Choroid plexus epithelial cell (primary cell): ENCODE data around the gene TBC1D14.

Experiments used
- DNase-seq: peaks from one replicate; pipeline ENCODE4 v3.0.0-alpha.2; 2010; ENCODE audit warnings: low read depth
- H3K4me3 ChIP-seq: 2 replicates; pipeline ENCODE4 v1.5.1; 2011; ENCODE audit warnings: low read depth, mild to moderate bottlenecking, control low read depth, low read length, moderate library complexity
- CTCF ChIP-seq: conservative IDR thresholded peaks from 2 replicates; pipeline ENCODE4 v1.5.1; 2011; ENCODE audit warnings: low read depth, mild to moderate bottlenecking, control low read depth, inconsistent platforms, low read length, moderate library complexity

TBC1D14 gene

GRCh38 chr4:7021930-7022664 is 112.5 kb downstream of the TBC1D14 start:
- no peak for TF ChIP-seq CTCF
- H3K4me3 ChIP-seq, result no peak overlapping the region

GRCh38 chr4:7023486-7023885 is 113.9 kb downstream of the TBC1D14 start:
- no peak for TF ChIP-seq CTCF
- no peak overlapping the region for H3K4me3 ChIP-seq
- DNase-seq, result no peak

More at GRCh38 chr4:7021930-7022664, 112.5 kb downstream of the TBC1D14 start:
- DNase-seq, result peak; percentile 67

- no peak for DNase-seq
- no peak overlapping the region for H3K4me3 ChIP-seq
- TF ChIP-seq CTCF, result no peak
These were observed 114.3 kb downstream of the TBC1D14 start for GRCh38 chr4:7023901-7024300.

GRCh38 chr4:7024336-7024890 is 114.8 kb downstream of the TBC1D14 start:
- TF ChIP-seq CTCF, result no peak
- DNase-seq, result no peak
- H3K4me3 ChIP-seq, result no peak overlapping the region

- TF ChIP-seq CTCF, result no peak
- no peak overlapping the region for H3K4me3 ChIP-seq
- DNase-seq, result no peak
These were observed 115.5 kb downstream of the TBC1D14 start for GRCh38 chr4:7025040-7025602.

GRCh38 chr4:7026107-7026506 is 116.5 kb downstream of the TBC1D14 start:
- H3K4me3 ChIP-seq, result no peak overlapping the region
- DNase-seq, result no peak
- no peak for TF ChIP-seq CTCF
